CD14-positive monocyte (primary cell): ENCODE data around the gene APOD. TPM values are rescaled to one million over a fixed set of nuclear protein-coding genes. Genes with fewer than 3 reads are reported as not detected.

Experiments used
- DNase-seq, 3 donors: peaks; one replicate each; pipeline ENCODE4 v3.0.0-alpha.2; 2011 to 2022
- H2AFZ ChIP-seq: 2 replicates; pipeline ENCODE4 v1.6.0; 2012; ENCODE audit warnings: mild to moderate bottlenecking, low read depth, low read length, inconsistent platforms; ENCODE audit not compliant: insufficient read depth, poor library complexity, severe bottlenecking
- H3K27ac ChIP-seq, 2 donors: 1 replicate in 1 of 2; 2 replicates in 1 of 2; pipeline ENCODE4 v1.5.1; 2012 to 2013; ENCODE audit warnings: low read length in 2 of 2, control low read depth in 1 of 2, inconsistent platforms in 1 of 2, low read depth in 1 of 2, mild to moderate bottlenecking in 1 of 2
- H3K27me3 ChIP-seq, 2 donors: one replicate each; pipeline versions ENCODE4 v1.6.0 to v1.6.1; 2011 to 2013; ENCODE audit warnings: low read length in 2 of 2; ENCODE audit not compliant: control insufficient read depth in 2 of 2, insufficient read depth in 2 of 2
- H3K36me3 ChIP-seq, 2 donors: replicated peaks in 1 of 2; 1 replicate in 1 of 2; 2 replicates in 1 of 2; pipeline versions ENCODE4 v1.5.1 to v1.6.1; 2012 to 2013; ENCODE audit warnings: low read length in 2 of 2, control low read depth in 1 of 2, inconsistent platforms in 1 of 2, mild to moderate bottlenecking in 1 of 2; ENCODE audit not compliant: insufficient read depth in 2 of 2, control insufficient read depth in 1 of 2
- H3K4me1 ChIP-seq, 2 donors: 1 replicate in 1 of 2; 2 replicates in 1 of 2; pipeline versions ENCODE4 v1.5.1 to v1.6.1; 2012 to 2013; ENCODE audit warnings: low read length in 2 of 2, control low read depth in 1 of 2, inconsistent platforms in 1 of 2, mild to moderate bottlenecking in 1 of 2, moderate library complexity in 1 of 2; ENCODE audit not compliant: insufficient read depth in 2 of 2, control insufficient read depth in 1 of 2
- H3K4me2 ChIP-seq: replicated peaks from 2 replicates; pipeline ENCODE3; 2012; ENCODE audit warnings: low read length, moderate library complexity, mild to moderate bottlenecking; ENCODE audit not compliant: poor library complexity, severe bottlenecking; ENCODE audit errors: extremely low read depth
- H3K4me3 ChIP-seq, 3 experiments: fragments of 200-600 bp in 1 of 3; sonication (generic) in 1 of 3; replicated peaks in 1 of 3; 1 replicate in 2 of 3; 2 replicates in 1 of 3; pipeline ENCODE4 v1.5.1; 2011 to 2013; ENCODE audit warnings: low read length in 3 of 3, mild to moderate bottlenecking in 3 of 3, control low read depth in 2 of 3, low read depth in 2 of 3, inconsistent platforms in 1 of 3, moderate library complexity in 1 of 3
- H3K79me2 ChIP-seq: 2 replicates; pipeline ENCODE4 v1.6.0; 2012; ENCODE audit warnings: mild to moderate bottlenecking, control low read depth, inconsistent platforms, low read length, moderate library complexity; ENCODE audit not compliant: insufficient read depth
- H3K9ac ChIP-seq: 2 replicates; pipeline ENCODE4 v1.6.0; 2017; ENCODE audit warnings: low read length, mild to moderate bottlenecking; ENCODE audit not compliant: insufficient read depth, poor library complexity, severe bottlenecking
- H3K9me3 ChIP-seq, 2 donors: replicated peaks in 1 of 2; 1 replicate in 1 of 2; 2 replicates in 1 of 2; pipeline versions ENCODE4 v1.5.1 to v1.6.1; 2012 to 2013; ENCODE audit warnings: low read length in 2 of 2, control low read depth in 1 of 2; ENCODE audit not compliant: control insufficient read depth in 1 of 2, insufficient read depth in 1 of 2
- H4K20me1 ChIP-seq: 2 replicates; pipeline ENCODE4 v1.6.0; 2012; ENCODE audit warnings: mild to moderate bottlenecking, low read length, control low read depth, moderate library complexity; ENCODE audit not compliant: insufficient read depth
- H3K27ac Mint-ChIP-seq, 7 donors: one replicate each; pipeline ENCODE4 v1.8.0; 2020; ENCODE audit warnings: mild to moderate bottlenecking in 7 of 7, mixed read lengths in 7 of 7, moderate library complexity in 6 of 7, inconsistent platforms in 2 of 7
- H3K27me3 Mint-ChIP-seq, 3 donors: one replicate each; pipeline ENCODE4 v1.8.0; 2021 to 2022; ENCODE audit warnings: low read depth in 3 of 3, mild to moderate bottlenecking in 3 of 3, mixed read lengths in 3 of 3, moderate library complexity in 3 of 3, inconsistent platforms in 1 of 3
- H3K36me3 Mint-ChIP-seq, 2 donors: one replicate each; pipeline ENCODE4 v1.8.0; 2020; ENCODE audit warnings: mixed read lengths in 2 of 2, inconsistent platforms in 1 of 2, mild to moderate bottlenecking in 1 of 2
- H3K4me1 Mint-ChIP-seq: one replicate; pipeline ENCODE4 v1.8.0; 2020; ENCODE audit warnings: mild to moderate bottlenecking, mixed read lengths
- H3K4me3 Mint-ChIP-seq, 2 donors: one replicate each; pipeline ENCODE4 v1.8.0; 2020; ENCODE audit warnings: mild to moderate bottlenecking in 2 of 2, mixed read lengths in 2 of 2, moderate library complexity in 1 of 2
- H3K9me3 Mint-ChIP-seq, 7 donors: one replicate each; pipeline ENCODE4 v1.8.0; 2020 to 2022; ENCODE audit warnings: mixed read lengths in 7 of 7, mild to moderate bottlenecking in 6 of 7, moderate library complexity in 6 of 7, inconsistent platforms in 2 of 7
- WGBS: methylation state at CpG from one replicate; pipeline ENCODE4 v1.1.5; 2013; ENCODE audit warnings: missing lambda C conversion rate; ENCODE audit not compliant: insufficient coverage; 5-methylcytosine and 5-hydroxymethylcytosine counted together
- intact Hi-C, 2 donors: fragments of 100-400 bp; cut with micrococcal nuclease; formaldehyde crosslinking; loops; one replicate each; pipeline versions ENCODE4 v1.15.0 to v1.15.1; 2023
- polyA plus RNA-seq, 3 donors: library from polyadenylated mRNA; depleted of rRNA in 1 of 3; unstranded in 2 of 3; stranded (reverse) in 1 of 3; fragments of 300-500 nt in 2 of 3; fragments of >200 nt in 1 of 3; fragmentation: Illumina TruSeq in 2 of 3; gene quantifications; 1 replicate in 2 of 3; 2 replicates in 1 of 3; pipeline ENCODE4 v1.2.3, GENCODE V29; 2012 to 2021
- TF ChIP-seq, protein P1 (sequence below): fragments of 200-600 bp; IDR thresholded peaks from one replicate; pipeline ENCODE4 v1.8.0; 2022; ENCODE audit warnings: antibody characterized with exemption, mild to moderate bottlenecking

Gene APOD
- polyA plus RNA-seq, 3 donors = not detected

DNA sequence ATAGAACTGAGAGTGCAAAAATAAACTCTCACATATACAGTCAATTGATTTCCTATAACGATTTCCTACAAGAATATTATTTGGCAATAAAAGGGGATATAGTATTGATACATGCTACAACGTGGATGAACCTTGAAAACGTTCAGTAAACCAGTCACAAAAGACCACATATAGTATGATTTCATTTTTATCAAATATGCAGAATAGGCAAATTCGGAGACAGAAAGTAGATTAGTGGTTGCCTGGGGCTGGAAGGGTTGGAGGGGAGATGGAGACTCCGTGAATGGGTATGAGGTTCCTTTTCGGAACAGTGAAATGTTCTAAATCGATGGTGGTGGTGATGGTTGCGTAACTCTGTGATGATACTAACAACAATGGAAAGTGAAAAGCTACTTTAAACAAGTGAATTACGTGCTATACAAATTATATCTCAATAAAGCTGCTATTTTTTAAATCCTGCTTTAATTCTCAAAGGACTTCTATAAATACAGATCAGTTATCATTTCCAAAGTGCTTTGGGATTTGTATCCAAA lies 6.0 kb downstream of the APOD start:
- Mint-ChIP-seq H3K27me3 (peaks cover 26 to 43% (median 36%) of the 10 kb centered on the region in 3 donors), H3K4me3 (peak overlapping the region in 1 of 2 donors; percentile 56), H3K4me1 (peaks cover 9% of the 10 kb centered on the region), H3K9me3 (peaks cover 0 to 5% (median 0%) of the 10 kb centered on the region in 7 donors), H3K27ac (no peak overlapping the region), H3K36me3 (no peaks in the 10 kb centered on the region)
- H3K4me1 ChIP-seq = no peaks in the 10 kb centered on the region
- peaks cover 0 to 21% of the 10 kb centered on the region in 2 donors for H3K27me3 ChIP-seq
- H3K4me2 ChIP-seq = no peak overlapping the region
- H3K36me3 ChIP-seq = no peaks in the 10 kb centered on the region
- no peaks in the 10 kb centered on the region for H3K79me2 ChIP-seq
- no peak for DNase-seq
- no peaks in the 10 kb centered on the region for H3K9me3 ChIP-seq
- no peak overlapping the region for H2AFZ ChIP-seq
- intact Hi-C loops = no loop called here
- TF ChIP-seq, protein P1, sequence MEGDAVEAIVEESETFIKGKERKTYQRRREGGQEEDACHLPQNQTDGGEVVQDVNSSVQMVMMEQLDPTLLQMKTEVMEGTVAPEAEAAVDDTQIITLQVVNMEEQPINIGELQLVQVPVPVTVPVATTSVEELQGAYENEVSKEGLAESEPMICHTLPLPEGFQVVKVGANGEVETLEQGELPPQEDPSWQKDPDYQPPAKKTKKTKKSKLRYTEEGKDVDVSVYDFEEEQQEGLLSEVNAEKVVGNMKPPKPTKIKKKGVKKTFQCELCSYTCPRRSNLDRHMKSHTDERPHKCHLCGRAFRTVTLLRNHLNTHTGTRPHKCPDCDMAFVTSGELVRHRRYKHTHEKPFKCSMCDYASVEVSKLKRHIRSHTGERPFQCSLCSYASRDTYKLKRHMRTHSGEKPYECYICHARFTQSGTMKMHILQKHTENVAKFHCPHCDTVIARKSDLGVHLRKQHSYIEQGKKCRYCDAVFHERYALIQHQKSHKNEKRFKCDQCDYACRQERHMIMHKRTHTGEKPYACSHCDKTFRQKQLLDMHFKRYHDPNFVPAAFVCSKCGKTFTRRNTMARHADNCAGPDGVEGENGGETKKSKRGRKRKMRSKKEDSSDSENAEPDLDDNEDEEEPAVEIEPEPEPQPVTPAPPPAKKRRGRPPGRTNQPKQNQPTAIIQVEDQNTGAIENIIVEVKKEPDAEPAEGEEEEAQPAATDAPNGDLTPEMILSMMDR = no peak
- H4K20me1 ChIP-seq = no peaks in the 10 kb centered on the region
- 50% methylated on average over 2 of the region's 9 CpGs for WGBS
- no peak overlapping the region for H3K9ac ChIP-seq
- H3K4me3 ChIP-seq = no peak overlapping the region
- no peak overlapping the region for H3K27ac ChIP-seq

DNA sequence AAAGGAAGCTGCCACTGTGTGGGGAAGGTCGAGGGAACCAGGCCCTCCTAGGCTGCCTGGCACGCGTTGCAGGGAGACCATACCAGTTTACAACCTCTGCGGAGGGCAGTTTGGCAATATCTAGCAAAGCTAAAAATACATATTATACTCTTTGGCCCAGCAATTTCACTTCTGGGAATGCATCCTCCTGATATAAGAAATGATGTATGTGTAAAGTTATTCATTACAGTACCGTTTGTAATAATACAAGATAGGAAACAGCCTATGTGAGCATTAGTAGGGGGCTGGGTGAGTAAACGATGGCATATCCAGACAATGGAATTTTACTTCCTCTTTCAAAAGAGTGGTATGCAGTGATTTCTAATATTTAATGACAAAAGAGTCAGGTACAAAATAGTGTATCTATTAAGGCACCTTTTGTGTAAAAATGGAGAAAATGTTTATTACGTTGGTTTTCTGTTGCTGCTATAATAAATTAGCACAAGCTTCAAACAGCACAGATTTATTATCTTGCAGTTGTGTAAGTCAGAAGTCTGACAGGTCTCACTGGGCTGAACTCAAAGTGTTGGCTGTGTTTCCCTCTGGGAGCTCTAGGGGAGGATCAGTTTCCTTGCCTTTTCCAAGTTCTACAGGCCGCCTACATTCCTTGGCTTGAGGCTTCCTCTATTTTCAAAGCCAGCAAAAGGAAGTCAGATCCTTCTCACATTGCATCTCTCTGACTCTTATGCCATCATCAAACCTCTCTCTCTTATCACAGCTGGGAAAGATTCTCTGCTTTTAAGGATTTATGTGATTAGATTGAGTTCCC lies 9.0 kb downstream of the APOD start:
- no peak overlapping the region for H3K9ac ChIP-seq
- Mint-ChIP-seq H3K4me1 (peaks cover 13% of the 10 kb centered on the region), H3K27ac (peak overlapping the region in 1 of 7 donors; percentile 11), H3K27me3 (peaks cover 15 to 26% (median 23%) of the 10 kb centered on the region in 3 donors), H3K36me3 (no peaks in the 10 kb centered on the region), H3K4me3 (no peak overlapping the region), H3K9me3 (peaks cover 0 to 4% (median 0%) of the 10 kb centered on the region in 7 donors)
- H2AFZ ChIP-seq = no peak overlapping the region
- H3K79me2 ChIP-seq = no peaks in the 10 kb centered on the region
- intact Hi-C loops = no loop called here
- TF ChIP-seq, protein P1 = no peak
- no peaks in the 10 kb centered on the region for H3K9me3 ChIP-seq
- no peaks in the 10 kb centered on the region for H3K36me3 ChIP-seq
- H3K27ac ChIP-seq = no peak overlapping the region
- DNase-seq = no peak
- WGBS = 81% methylated on average over 3 of the region's 8 CpGs
- peaks cover 0 to 13% of the 10 kb centered on the region in 2 donors for H3K27me3 ChIP-seq
- no peak overlapping the region for H3K4me2 ChIP-seq
- H4K20me1 ChIP-seq = no peaks in the 10 kb centered on the region
- H3K4me3 ChIP-seq = no peak overlapping the region
- H3K4me1 ChIP-seq = no peaks in the 10 kb centered on the region
